GM21737 (cell line): ENCODE measurements around the gene ARHGAP9.
"Not testable (repeated sequence)": the region's sequence is repeated elsewhere in the genome, so short reads cannot be mapped to it uniquely, and the experiment has no call there.

Source experiments
- ATAC-seq: cut with Tn5 transposase; IDR thresholded peaks from one replicate; pipeline ENCODE4 v1.9.1; 2021; ENCODE audit warnings: mild to moderate bottlenecking, moderate library complexity; ENCODE audit not compliant: unreplicated experiment

Gene ARHGAP9

DNA sequence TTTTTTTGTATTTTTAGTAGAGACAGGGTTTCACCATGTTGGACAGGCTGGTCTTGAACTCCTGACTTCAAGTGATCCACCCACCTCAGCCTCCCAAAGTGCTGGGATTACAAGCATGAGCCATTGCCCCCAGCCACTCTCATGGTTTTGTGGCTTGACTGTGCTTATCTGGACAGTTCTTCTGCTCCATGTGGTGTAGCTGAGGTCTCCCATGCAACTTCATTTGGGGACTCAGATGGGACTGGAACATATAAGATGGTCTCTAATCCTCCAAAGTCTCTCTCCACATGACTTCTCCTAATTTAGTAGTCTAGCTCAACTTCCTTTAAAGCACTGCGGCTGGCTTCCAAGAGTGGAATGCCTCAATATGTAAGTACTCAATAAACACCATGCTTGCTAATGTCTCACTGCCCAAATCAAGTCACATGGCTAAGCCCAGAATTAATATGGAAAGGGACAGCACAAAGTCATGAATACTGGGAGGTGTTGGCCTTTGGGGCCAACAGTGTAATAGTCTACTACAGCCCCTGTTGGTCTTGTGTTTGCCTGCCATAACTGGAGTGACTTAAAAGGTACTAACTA lies 37.7 kb downstream of the ARHGAP9 start:
- no peak for ATAC-seq

DNA sequence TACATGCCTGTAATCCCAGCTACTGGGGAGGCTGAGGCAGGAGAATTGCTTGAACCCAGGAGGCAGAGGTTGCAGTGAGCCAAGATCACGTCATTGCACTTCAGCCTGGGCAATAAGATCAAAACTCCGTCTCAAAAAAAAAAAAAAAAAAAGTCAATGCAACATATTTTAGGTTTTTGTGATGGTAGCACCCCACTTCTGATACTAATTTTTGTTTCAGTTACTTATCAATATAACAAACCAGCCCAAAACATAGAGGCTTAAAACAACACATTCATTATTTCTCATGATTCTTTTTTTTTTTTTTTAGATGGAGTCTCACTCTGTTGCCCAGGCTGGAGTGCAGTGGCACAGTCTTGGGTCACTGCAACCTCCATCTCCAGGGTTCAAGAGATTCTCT lies 38.3 kb downstream of the ARHGAP9 start:
- not testable (repeated sequence) for ATAC-seq

DNA sequence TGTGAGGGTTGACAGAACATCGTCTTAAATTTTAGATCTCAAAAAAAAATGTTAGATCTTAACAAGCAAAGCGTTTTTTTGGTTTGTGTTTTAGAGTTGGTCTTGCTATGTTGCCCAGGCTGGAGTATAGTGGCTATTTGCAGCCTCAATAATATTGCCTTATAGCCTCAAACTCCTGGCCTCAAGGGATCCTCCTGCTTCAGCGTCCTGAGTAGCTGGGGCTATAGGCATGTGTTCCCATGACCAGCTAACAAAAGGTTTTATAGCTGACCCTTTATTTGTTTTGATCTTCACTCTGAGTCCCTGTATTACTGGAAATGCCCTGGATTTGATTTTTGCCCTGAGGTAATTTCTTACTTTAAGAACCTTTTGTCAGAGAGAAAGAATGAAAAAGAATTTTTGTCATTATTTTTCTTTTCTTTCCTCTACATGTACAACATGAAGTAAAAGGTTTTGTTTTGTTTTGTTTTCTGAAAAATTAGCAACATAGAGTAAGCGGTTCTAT lies 39.9 kb downstream of the ARHGAP9 start:
- no peak for ATAC-seq

DNA sequence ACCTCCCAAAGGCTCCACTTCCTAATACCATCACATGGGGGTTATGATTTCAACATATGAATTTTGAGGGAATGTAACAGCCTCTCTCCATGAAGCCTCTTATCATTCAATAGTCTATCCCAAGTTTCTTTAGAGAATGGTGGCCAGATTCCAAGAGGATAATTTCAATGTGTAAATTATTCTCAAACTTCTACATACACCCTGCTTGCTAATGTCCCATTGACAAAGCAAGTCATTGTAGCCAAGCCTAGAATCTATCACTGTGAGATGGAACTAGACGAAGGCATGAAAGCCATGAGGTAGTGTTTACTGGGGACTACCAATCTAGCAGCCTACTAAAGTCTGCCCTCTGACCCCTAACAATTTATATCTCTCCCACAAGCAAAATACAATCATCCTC lies 41.3 kb downstream of the ARHGAP9 start:
- no peak for ATAC-seq

DNA sequence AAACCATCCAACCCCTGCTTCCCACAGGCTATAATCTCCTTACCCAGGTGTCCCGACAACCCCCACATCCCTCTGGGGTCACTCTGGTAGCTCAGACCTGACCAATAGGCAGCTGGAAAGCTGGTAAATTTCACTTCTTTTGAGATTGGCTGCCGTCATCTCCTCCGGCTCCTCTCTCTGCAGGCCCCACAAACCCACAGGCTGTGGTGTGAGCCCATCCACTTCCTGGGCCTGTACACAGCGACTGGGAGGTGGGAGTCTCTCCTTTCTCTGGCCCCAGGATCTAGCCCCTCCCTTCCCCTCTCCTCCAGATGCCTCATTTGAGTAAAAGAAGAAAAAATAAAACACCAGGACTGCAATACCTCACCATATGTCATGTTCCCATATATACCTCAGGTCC lies 44.4 kb downstream of the ARHGAP9 start:
- no peak for ATAC-seq

DNA sequence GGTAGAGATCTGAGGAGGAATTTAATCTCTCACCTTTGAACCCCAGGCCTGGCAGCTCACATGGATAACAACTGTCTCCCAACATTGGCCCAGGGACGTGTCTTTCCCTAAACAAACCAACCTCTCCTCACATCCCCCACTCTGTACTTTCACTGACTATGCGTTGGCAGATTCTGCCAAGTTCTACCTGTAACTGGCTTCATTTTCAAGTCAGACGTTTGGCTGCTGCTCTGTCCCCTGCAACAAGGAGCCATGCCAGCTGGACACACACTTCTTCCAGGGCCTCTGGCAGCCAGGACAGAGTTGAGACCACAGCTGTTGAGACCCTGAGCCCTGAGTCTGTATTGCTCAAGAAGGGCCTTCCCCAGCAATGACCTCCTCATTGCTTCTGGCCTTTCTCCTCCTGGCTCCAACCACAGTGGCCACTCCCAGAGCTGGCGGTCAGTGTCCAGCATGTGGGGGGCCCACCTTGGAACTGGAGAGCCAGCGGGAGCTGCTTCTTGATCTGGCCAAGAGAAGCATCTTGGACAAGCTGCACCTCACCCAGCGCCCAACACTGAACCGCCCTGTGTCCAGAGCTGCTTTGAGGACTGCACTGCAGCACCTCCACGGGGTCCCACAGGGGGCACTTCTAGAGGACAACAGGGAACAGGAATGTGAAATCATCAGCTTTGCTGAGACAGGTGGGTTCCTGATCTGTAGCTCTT lies 45.0 kb downstream of the ARHGAP9 start, which contains the start of gene INHBC:
INHBC (plus strand) TSS at position 268 of the 707 bp plus-strand sequence; CDS start at position 371, 103 bp downstream.
- no peak for ATAC-seq

DNA sequence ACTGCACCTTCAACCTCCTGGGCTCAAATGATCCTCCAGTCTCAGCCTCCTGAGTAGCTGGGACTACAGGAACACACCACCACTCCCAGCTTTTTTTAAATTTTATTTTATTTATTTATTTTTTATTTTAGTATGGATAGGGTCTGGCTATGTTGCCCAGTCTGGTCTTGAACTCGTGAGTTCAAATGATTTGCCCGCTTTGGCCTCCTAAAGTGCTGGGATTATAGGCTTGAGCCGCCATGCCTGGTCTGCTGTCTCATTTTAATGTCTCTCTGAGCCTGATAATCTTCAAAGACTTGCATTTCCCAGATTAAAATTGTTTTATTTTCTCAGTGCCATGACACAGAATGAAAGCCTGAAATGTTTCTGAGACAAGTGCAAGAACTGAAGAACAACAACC lies 46.3 kb downstream of the ARHGAP9 start:
- no peak for ATAC-seq

DNA sequence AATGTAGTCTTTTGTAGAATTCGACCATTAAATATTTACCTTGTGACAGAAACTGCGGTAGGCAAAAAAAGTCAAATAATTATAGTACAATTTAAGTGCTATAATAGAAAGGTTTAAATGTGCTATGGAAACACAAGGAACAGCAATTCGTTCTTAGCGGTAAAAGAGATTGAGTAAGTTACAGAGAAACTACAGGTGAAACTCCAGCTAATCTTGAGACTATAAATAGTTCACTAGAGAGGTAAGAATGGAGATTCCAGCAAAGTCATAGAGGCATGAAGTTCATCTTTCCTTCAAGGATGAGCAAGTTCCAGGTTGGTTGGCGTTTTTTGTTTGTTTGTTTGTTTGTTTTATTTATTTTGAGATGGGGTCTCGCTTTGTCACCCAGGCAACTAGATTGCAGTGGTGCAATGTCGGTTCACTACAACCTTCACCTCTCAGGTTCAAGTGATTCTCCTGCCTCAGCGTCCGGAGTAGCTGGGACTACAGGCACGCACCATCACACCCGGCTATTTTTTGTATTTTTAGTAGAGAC lies 47.9 kb downstream of the ARHGAP9 start:
- ATAC-seq, result no peak

DNA sequence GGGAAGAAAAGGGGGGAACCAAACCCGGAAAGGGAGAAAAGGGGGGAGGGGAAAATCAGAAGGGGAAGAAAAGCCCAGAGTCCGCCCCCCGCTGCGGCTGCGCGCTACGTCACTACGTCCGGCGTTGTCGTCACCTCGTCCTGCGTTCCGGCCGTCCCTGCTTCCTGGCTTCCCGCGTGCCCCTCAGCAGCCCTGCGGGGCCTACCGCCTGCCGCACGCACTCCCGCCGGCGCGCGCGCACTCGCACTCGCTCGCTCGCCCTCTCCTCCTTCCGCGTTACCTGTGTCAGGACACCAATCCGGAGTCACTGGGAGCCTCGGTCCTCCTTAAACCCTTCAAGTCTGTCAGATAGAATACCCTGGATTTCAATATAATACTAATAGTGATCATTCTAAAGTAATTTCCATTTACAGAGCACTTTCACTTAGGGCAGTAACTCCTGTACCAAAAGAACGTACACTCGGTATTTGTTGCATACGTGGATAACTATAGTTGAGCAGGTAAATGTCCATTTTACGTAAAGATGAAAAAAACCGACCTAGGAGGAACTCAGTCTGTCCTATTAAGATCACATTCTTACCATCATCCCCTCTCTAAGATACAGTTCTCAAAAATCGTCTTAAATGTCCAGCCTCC lies 48.6 kb downstream of the ARHGAP9 start, which contains the start of gene R3HDM2:
R3HDM2 (minus strand) TSS at position 113 of the 636 bp plus-strand sequence. CDS start 120,615 bp downstream, outside the sequence.
- peak; percentile 86 for ATAC-seq

DNA sequence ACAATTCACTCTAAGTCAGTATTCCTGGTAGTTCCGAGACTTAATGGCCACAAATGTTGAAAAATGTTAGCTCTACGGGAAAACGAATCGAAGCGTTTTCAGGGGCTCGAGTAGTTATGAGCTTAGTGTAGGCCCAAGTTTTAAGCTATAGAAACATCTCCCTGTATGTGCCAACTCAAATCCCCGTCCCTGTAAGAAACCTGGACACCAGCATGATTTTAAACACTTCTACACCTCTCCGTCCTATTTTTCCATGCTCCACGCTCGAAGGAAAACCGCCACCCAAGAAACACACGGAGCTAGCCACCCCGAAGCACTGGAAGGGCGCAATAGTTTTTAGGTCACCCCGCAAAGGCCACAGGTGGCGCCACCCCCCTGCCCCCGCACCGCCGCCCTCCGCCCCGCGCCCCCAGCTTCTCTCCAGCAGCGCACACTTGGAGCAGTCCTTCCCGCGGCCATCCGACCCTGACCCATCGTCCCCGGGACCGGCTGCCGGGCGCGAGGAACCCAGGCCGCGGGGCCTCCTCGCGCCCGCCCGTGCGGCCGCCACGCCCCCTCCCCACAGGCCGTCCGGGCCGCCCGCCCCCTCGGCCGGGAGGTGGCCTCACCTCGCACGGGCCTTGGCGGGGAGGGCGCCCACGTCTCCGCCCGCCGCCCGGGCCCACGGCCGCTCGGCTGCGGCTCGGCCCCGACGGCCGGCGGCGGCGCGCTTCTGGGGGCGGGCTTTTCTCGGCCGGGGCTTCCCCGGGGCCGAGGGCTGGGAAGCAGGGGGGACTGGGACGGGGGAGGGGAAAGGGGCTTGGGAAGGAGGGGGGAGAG lies 49.3 kb downstream of the ARHGAP9 start:
- peak; percentile 49 for ATAC-seq

DNA sequence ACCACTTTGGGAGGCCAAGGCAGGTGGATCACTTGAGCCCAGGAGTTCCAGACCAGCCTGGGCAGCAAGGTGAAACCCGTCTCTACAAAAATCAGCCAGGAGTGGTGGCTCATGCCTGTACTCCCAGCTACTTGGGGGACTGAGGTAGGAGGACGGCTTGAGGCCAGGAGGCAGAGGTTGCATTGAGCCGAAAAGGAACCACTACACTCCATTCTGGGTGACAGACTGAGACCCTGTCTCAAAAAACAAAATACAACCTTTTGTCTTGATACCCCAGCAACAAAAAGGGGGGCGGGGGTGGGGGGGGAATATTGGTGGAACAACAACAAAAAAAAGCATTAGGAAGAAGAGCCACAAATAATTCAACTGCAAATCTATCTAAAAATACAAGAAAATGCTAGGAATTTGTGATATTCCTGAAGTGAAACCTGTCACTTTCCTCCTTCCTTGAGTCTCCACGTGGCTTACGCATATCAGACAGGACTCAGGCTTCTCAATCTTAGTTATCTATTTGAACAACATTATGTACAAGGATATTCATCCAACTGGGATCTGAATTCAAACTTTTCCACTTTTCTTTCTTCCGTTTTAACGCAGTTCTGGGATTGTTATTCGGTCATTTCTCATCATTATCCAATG lies 50.1 kb downstream of the ARHGAP9 start:
- ATAC-seq, result no peak

DNA sequence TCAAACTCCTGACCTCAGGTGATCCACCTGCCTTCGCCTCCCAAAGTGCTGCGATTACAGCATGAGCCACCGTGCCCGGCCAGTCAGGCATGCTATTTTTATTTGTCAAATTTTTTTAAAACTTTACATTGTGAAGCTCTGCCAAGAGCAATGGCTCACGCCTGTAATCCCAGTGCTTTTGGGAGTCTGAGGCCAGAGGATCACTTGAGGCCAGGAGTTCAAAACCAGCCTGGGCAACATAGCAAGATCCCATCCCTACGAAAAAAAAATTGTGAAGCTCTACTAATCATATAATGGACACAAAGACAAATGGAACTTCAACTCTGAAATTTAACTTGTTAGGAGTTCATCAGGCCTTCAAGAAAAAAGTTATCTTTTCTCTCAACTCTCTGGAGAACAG lies 50.7 kb downstream of the ARHGAP9 start:
- ATAC-seq, result no peak

DNA sequence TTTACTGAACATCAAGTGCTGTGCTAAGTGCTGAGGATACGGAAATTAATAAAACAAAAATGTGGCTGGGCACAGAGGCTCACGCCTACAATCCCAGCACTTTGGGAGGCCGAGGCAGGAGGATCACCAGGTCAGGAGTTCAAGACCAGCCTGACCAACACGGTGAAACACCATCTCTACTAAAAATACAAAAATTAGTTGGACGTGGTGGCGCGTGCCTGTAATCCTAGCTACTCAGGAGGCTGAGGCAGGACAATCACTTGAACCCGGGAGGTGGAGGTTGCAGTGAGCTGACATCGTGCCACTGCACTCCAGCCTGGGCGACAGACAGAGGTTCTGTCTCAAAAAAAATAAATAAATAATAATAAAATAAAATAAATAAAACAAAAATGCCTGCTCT lies 52.7 kb downstream of the ARHGAP9 start:
- not testable (repeated sequence) for ATAC-seq
